Liver (tissue), 9 donors: ENCODE results near the gene TMEM161B. TPM values are rescaled to one million over a fixed set of nuclear protein-coding genes. Genes with fewer than 3 reads are reported as not detected.

Experiments used
- DNase-seq: peaks from one replicate; pipeline ENCODE4 v3.0.0-alpha.2; 2017; ENCODE audit warnings: low spot score
- H3K27ac ChIP-seq, 2 donors: one replicate each; pipeline ENCODE4 v1.7.0; 2013; ENCODE audit warnings: inconsistent platforms in 2 of 2, low read length in 2 of 2, control low read depth in 1 of 2, low read depth in 1 of 2, mild to moderate bottlenecking in 1 of 2
- H3K27me3 ChIP-seq, 4 donors: one replicate each; pipeline versions ENCODE4 v1.6.1 to v1.7.0; 2013; ENCODE audit warnings: low read length in 3 of 4, inconsistent platforms in 1 of 4, mild to moderate bottlenecking in 1 of 4, moderate library complexity in 1 of 4; ENCODE audit not compliant: control insufficient read depth in 4 of 4, insufficient read depth in 4 of 4
- H3K36me3 ChIP-seq, 4 donors: one replicate each; pipeline versions ENCODE4 v1.6.1 to v1.7.0; 2013; ENCODE audit warnings: low read length in 3 of 4, mild to moderate bottlenecking in 3 of 4, low read depth in 1 of 4, moderate library complexity in 1 of 4; ENCODE audit not compliant: control insufficient read depth in 4 of 4, insufficient read depth in 3 of 4
- H3K4me1 ChIP-seq, 4 donors: one replicate each; pipeline versions ENCODE4 v1.6.1 to v1.7.0; 2013; ENCODE audit warnings: low read length in 3 of 4, mild to moderate bottlenecking in 3 of 4, moderate library complexity in 1 of 4; ENCODE audit not compliant: control insufficient read depth in 4 of 4, insufficient read depth in 4 of 4
- H3K4me3 ChIP-seq, 3 donors: one replicate each; pipeline versions ENCODE4 v1.6.1 to v1.7.0; 2013; ENCODE audit warnings: low read length in 3 of 3, control low read depth in 1 of 3, low read depth in 1 of 3, mild to moderate bottlenecking in 1 of 3
- H3K9ac ChIP-seq, 2 donors: one replicate each; pipeline ENCODE4 v1.7.0; 2013; ENCODE audit warnings: low read length in 2 of 2, mild to moderate bottlenecking in 2 of 2, moderate library complexity in 2 of 2, control low read depth in 1 of 2, low read depth in 1 of 2
- H3K9me3 ChIP-seq, 4 donors: one replicate each; pipeline versions ENCODE4 v1.6.1 to v1.7.0; 2013; ENCODE audit warnings: low read length in 3 of 4; ENCODE audit not compliant: control insufficient read depth in 4 of 4
- FOXA1 ChIP-seq: IDR thresholded peaks from 2 replicates; pipeline ENCODE4 v1.6.1; 2016; ENCODE audit warnings: antibody characterized with exemption
- FOXA2 ChIP-seq: IDR thresholded peaks from 2 replicates; pipeline ENCODE4 v1.6.1; 2016; ENCODE audit warnings: antibody characterized with exemption
- GABPA ChIP-seq, 2 donors: IDR thresholded peaks in 1 of 2; conservative IDR thresholded peaks in 1 of 2; 2 replicates each; pipeline ENCODE4 v1.6.1; 2016; ENCODE audit warnings: antibody characterized with exemption in 2 of 2, mild to moderate bottlenecking in 1 of 2, moderate library complexity in 1 of 2
- HNF4A ChIP-seq, 2 donors: conservative IDR thresholded peaks; 2 replicates each; pipeline ENCODE4 v1.6.1; 2016; ENCODE audit warnings: antibody characterized with exemption in 2 of 2, mild to moderate bottlenecking in 2 of 2
- HNF4G ChIP-seq: IDR thresholded peaks from 2 replicates; pipeline ENCODE4 v1.6.1; 2016; ENCODE audit warnings: antibody characterized with exemption
- JUND ChIP-seq, 2 donors: IDR thresholded peaks; 2 replicates each; pipeline ENCODE4 v1.6.1; 2016; ENCODE audit warnings: antibody characterized with exemption in 2 of 2
- NR2F2 ChIP-seq: IDR thresholded peaks from 2 replicates; pipeline ENCODE4 v1.6.1; 2016; ENCODE audit warnings: antibody characterized with exemption
- RAD21 ChIP-seq, 2 donors: IDR thresholded peaks; 2 replicates each; pipeline ENCODE4 v1.6.1; 2016; ENCODE audit warnings: antibody characterized with exemption in 2 of 2, mild to moderate bottlenecking in 2 of 2
- REST ChIP-seq: IDR thresholded peaks from 2 replicates; pipeline ENCODE4 v1.6.1; 2016; ENCODE audit warnings: antibody characterized with exemption, mild to moderate bottlenecking
- RXRA ChIP-seq, 2 donors: IDR thresholded peaks; 2 replicates each; pipeline ENCODE4 v1.6.1; 2017 to 2018; ENCODE audit warnings: antibody characterized with exemption in 2 of 2, mild to moderate bottlenecking in 1 of 2
- SP1 ChIP-seq: IDR thresholded peaks from 2 replicates; pipeline ENCODE4 v1.6.1; 2018; ENCODE audit warnings: antibody characterized with exemption, mild to moderate bottlenecking
- TAF1 ChIP-seq: conservative IDR thresholded peaks from 2 replicates; pipeline ENCODE4 v1.6.1; 2016; ENCODE audit warnings: antibody characterized with exemption, mild to moderate bottlenecking
- YY1 ChIP-seq: IDR thresholded peaks from 2 replicates; pipeline ENCODE4 v1.6.1; 2016; ENCODE audit warnings: antibody characterized with exemption, mild to moderate bottlenecking
- ZBTB33 ChIP-seq: IDR thresholded peaks from 2 replicates; pipeline ENCODE4 v1.6.1; 2016; ENCODE audit warnings: antibody characterized with exemption
- WGBS: extraction: QIAGEN DNeasy Blood & Tissue Kit; methylation state at CpG from one replicate; pipeline ENCODE4 v1.1.7; 2013; 5-methylcytosine and 5-hydroxymethylcytosine counted together
- polyA plus RNA-seq, 2 donors: library from polyadenylated mRNA; stranded (reverse) in 1 of 2; unstranded in 1 of 2; fragments of 200-250 nt in 1 of 2; fragments of >200 nt in 1 of 2; fragmentation: Nextera tagmentation in 1 of 2; extraction: Ambion mirVana in 1 of 2; gene quantifications; one replicate each; pipeline versions ENCODE4 v1.2.1 to v1.2.3, GENCODE V29; 2013 to 2015
- total RNA-seq, 2 donors: library from RNA; depleted of rRNA; stranded (reverse); fragments of >200 nt; gene quantifications; one replicate each; pipeline ENCODE4 v1.2.3, GENCODE V29; 2014
- donor health status: healthy.
- donor health status: healthy.
- donor health status: healthy.
- donor health status: healthy.
- donor health status: healthy.

The TMEM161B gene
- total and polyA plus RNA-seq, 4 donors = 3.9 to 14.2 (median 8.6) TPM

- H3K4me1 ChIP-seq = no peaks in the 10 kb centered on the region
- no peaks in the 10 kb centered on the region for H3K27me3 ChIP-seq
- no peak overlapping the region for H3K9ac ChIP-seq
- no peak for TF ChIP-seq SP1
- no peak for TF ChIP-seq GABPA (IDR thresholded peaks at IDR 0.05 in 1 of 2, conservative IDR thresholded peaks at IDR 0.05 in 1 of 2)
- no peak for TF ChIP-seq FOXA2
- no peak for TF ChIP-seq RXRA (IDR thresholded peaks at IDR 0.05)
- TF ChIP-seq JUND (IDR thresholded peaks at IDR 0.05) = no peak
- TF ChIP-seq RAD21 (IDR thresholded peaks at IDR 0.05) = no peak
- no peak for TF ChIP-seq TAF1
- TF ChIP-seq HNF4A (conservative IDR thresholded peaks at IDR 0.05) = no peak
- no peak for TF ChIP-seq NR2F2
- no peak for TF ChIP-seq REST
- TF ChIP-seq FOXA1 = no peak
- TF ChIP-seq HNF4G = no peak
- peaks cover 0 to 13% (median 5%) of the 10 kb centered on the region in 4 donors for H3K36me3 ChIP-seq
- H3K4me3 ChIP-seq = no peak overlapping the region
- DNase-seq = no peak
- 100% methylated on average over 1 of the region's 1 CpG for WGBS
- H3K27ac ChIP-seq = no peak overlapping the region
- no peaks in the 10 kb centered on the region for H3K9me3 ChIP-seq
Measured at GRCh38 chr5:88276378-88276777, 7.7 kb upstream of the TMEM161B start.

- TF ChIP-seq ZBTB33 = no peak
- no peak for TF ChIP-seq YY1
- no peak for TF ChIP-seq REST
- H3K4me3 ChIP-seq = no peak overlapping the region
- H3K27ac ChIP-seq = no peak overlapping the region
- peaks cover 0 to 13% (median 6%) of the 10 kb centered on the region in 4 donors for H3K36me3 ChIP-seq
- peaks cover 0 to 3% (median 1%) of the 10 kb centered on the region in 4 donors for H3K4me1 ChIP-seq
- H3K9ac ChIP-seq = no peak overlapping the region
- H3K9me3 ChIP-seq = no peaks in the 10 kb centered on the region
- no peak for DNase-seq
- H3K27me3 ChIP-seq = no peaks in the 10 kb centered on the region
Measured at GRCh38 chr5:88275581-88275980, 6.9 kb upstream of the TMEM161B start.
